Hair follicle dermal papilla cell (primary cell): ENCODE measurements around the gene PLEKHM3. TPM values are rescaled to one million over a fixed set of nuclear protein-coding genes. Genes with fewer than 3 reads are reported as not detected.

Experiments
- small RNA-seq: library from RNA; depleted of rRNA; stranded (forward); fragments of <200 nt; gene quantifications from one replicate; pipeline ENCODE3, GENCODE V24; 2012
- total RNA-seq: library from RNA; depleted of rRNA; stranded (reverse); fragments of >200 nt; gene quantifications from 2 replicates; pipeline ENCODE4 v1.2.3, GENCODE V29; 2012

PLEKHM3 gene, protein sequence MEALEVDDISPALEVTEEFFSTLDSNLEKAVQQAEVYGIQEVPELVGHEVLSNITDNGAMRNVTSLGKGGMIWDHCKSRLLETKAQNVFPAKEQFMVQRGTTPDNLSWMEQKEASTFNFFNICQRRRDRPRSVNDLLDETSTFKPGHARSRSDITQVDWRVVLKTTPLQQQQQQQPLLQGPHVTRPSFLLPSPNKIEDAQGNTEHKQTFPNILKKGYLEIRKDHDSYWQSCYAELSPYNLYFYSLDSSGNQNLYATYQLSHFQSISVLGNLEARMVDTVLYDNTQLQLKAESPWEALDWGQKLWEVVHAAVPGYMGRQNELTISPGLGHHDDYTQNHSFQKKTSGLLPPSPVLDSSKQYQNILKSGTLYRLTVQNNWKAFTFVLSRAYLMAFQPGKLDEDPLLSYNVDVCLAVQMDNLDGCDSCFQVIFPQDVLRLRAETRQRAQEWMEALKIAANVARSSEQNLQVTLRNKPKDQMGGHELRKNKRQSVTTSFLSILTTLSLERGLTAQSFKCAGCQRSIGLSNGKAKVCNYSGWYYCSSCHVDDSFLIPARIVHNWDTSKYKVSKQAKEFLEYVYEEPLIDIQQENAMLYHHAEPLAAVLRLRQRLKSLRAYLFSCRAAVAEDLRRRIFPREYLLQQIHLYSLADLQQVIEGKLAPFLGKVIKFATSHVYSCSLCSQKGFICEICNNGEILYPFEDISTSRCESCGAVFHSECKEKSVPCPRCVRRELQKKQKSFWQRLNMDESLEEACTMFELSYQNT
- total RNA-seq = 20.4 and 26.4 TPM in 2 replicates

DNA sequence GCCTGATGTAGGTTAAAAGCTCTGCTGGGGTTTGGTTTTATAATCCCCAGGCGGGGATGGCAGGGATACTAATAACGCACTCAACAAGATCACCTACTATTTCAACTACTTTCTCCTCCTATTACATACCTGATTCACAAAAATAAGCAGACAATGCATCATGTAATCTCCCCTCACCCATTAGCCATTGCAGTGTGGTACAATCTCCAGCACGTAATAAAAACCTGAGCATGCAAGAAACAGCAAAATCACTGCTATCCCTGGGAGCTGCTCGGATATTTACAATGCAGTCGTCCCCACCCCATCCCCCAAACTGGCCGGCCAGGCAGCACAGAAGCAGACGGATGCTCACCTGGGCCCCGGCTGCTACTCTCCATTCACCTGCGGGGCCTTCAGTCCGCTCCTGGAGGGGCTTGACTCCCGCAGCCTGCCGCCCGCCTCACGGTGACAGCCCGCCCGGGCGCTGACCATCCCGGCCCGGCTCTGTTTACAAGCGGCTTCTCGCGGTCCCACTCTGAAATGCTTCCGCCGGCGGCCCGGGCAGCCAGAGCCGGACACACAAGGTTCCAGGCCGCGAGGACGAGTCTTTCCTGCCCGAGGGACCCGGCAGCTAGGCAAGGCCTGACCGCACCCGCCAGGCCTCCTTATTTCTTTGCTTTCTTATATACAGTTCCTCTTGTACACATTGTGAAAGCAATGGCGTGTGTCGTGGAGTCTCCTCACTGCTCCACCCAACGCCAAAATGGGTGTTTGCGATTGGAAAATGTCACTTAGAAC lies at the start of gene PLEKHM3:
Gene PLEKHM3 (minus strand): TSS at position 491 of the 777 bp plus-strand sequence. CDS start 23,888 bp downstream, outside the sequence.

Small RNA genes within 50 kb of the gene (small RNA-seq; reads per million reads assigned to genes)
- gene RNA5SP116 (not detected), gene RNU6-360P (not detected)

Other genes with a start within 250 kb of the PLEKHM3 start
- gene CRYGD, start 99.0 kb upstream of the PLEKHM3 start, total RNA-seq = not detected in 2 replicates
- not detected in 2 replicates for gene CRYGC, start 104.3 kb upstream of the PLEKHM3 start, total RNA-seq
- gene CRYGB, start 120.6 kb upstream of the PLEKHM3 start, total RNA-seq = not detected in 2 replicates
- not detected in 2 replicates for gene CRYGA, start 138.1 kb upstream of the PLEKHM3 start, total RNA-seq
- not detected in 2 replicates for gene C2orf80, start 164.5 kb upstream of the PLEKHM3 start, total RNA-seq
- gene IDH1, start 229.5 kb upstream of the PLEKHM3 start, total RNA-seq = 151 and 162 TPM in 2 replicates
- gene PIKFYVE, start 240.7 kb upstream of the PLEKHM3 start, total RNA-seq = 42.3 and 53.7 TPM in 2 replicates